Stomach (tissue), 4 donors: Measurements from ENCODE around the gene CCNDBP1.

Experiments
- CTCF ChIP-seq, 7 experiments: fragments of 450-650 bp in 4 of 7; fragments of 200-600 bp in 3 of 7; sonication (generic) in 3 of 7; IDR thresholded peaks; one replicate each; pipeline ENCODE4 v1.5.1; 2016 to 2019; ENCODE audit warnings: antibody characterized with exemption in 7 of 7, control low read depth in 2 of 7, mild to moderate bottlenecking in 1 of 7
- POLR2A ChIP-seq, 4 donors: fragments of 450-650 bp; IDR thresholded peaks; one replicate each; pipeline ENCODE4 v1.6.1; 2016; ENCODE audit warnings: antibody characterized with exemption in 4 of 4, control low read depth in 2 of 4, mild to moderate bottlenecking in 1 of 4, moderate library complexity in 1 of 4

GRCh38 chr15:43232289-43232874 is 47.2 kb downstream of the CCNDBP1 start:
- TF ChIP-seq CTCF (IDR thresholded peaks at IDR 0.05) (no peak), POLR2A (IDR thresholded peaks at IDR 0.05) (no peak)
